GM19452 (cell line): ENCODE results near the gene NDC1.
"Not testable (repeated sequence)": the region's sequence is repeated elsewhere in the genome, so short reads cannot be mapped to it uniquely, and the experiment has no call there.

Experiments used
- ATAC-seq: cut with Tn5 transposase; IDR thresholded peaks from one replicate; pipeline ENCODE4 v1.9.1; 2021; ENCODE audit not compliant: unreplicated experiment

NDC1 gene

DNA sequence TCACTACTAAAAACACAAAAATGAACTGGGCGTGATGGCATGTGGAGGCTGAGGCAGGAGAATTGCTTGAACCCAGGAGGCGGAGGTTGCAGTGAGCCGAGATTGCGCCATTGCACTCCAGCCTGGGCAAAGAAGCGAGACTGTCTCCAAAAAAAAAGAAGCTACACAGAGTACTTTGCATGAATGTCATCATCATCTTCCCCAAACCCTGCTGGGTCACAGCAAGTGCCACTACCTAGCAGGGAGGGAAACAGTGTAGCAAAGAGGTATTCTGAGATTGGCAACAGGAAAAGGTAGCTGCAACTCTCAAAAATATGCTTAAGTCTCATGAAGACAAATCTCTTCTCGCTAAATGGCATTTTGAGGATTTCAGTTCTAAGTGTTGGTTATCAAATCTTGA is 12.8 kb downstream of the NDC1 start:
- no peak for ATAC-seq

DNA sequence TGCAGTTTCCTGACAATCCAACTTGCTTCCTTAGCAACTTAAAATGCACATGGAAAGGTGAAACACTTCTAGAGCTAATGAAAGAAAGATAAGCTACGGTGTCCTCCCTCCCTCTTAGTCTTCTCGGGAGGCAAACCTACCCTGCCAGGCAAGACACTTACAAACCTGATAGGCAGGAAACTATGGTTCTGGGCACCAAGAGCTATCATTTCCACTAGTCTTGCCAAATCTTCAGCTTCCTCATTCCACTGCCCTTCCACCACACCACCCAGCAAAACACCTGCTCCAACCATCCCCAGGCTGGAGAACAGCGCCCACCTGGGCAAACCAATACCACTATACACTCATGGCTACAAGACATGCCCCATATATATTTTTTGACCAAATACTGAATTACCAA is 15.2 kb downstream of the NDC1 start:
- ATAC-seq: no peak

DNA sequence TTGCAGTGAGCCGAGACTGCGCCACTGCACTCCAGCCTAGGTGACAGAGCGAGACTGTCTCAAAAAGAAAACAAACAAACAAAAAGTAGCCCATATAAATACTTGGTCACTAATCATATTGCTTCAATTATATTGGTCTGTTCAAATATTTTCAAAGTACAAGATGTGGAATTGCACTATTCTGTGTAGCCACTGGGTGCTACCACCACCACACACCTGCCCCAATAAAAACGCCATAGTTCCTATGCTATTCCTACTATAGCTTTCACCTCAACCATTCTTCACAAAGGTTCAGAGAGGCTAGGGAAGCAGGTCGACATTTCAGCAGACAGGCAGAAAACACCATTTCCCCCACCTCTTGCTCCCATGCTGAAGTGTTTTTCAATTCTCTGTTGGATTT is 16.7 kb downstream of the NDC1 start:
- ATAC-seq: no peak

GRCh38 chr1:53819387-53819786 is 18.7 kb downstream of the NDC1 start:
- ATAC-seq: no peak

DNA sequence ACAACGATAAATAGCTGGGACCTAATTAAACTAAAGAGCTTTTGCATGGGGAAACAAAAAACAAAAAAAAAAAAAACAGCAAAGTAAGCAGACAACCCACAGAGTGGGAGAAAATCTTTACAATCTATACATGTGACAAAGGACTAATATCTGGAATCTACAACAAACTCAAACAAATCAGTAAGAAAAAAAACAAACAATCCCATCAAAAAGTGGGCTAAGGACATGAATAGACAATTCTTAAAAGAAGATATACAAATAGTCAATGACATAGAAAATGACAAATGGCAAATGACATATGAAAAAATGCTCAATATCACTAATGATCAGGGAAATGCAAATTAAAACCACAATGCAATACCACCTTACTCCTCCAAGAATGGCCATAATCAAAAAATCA is 21.5 kb downstream of the NDC1 start:
- ATAC-seq: not testable (repeated sequence)

DNA sequence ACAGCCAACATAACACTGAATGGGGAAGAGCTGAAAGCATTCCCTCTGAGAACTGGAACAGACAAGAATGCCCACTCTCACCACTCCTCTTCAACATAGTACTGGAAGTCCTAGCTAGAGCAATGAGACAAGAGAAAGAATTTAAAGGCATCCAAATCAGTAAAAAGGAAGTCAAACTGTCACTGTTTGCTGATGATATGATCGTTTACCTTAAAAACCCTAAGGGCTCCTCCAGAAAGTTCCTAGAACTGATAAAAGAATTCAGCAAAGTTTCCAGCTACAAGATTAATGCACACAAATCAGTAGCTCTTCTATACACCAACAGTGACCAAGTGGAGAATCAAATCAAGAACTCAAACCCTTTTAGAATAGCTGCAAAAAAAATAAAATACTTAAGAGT is 22.6 kb downstream of the NDC1 start:
- not testable (repeated sequence) for ATAC-seq

- no peak for ATAC-seq
Observed at GRCh38 chr1:53811414-53811851, 26.7 kb downstream of the NDC1 start.

GRCh38 chr1:53810497-53810896 is 27.6 kb downstream of the NDC1 start:
- ATAC-seq: no peak

DNA sequence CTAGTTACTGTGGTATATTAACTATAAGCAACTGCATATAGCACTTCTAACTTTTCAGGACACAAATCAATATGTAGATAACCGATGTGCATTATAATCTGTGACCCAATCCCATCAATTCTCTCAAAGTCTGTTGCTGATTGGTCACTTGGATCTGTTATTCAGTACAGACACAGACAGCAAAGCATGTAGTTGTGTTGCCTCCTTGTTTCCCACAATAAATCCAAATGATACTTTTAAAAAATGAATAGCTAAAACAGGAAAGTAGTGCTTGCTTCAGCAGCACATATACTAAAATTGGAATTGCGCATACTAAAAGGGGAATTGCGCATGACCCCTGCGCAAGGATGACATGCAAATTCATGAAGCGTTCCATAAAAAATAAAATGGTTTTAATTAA is 28.1 kb downstream of the NDC1 start:
- ATAC-seq: no peak

DNA sequence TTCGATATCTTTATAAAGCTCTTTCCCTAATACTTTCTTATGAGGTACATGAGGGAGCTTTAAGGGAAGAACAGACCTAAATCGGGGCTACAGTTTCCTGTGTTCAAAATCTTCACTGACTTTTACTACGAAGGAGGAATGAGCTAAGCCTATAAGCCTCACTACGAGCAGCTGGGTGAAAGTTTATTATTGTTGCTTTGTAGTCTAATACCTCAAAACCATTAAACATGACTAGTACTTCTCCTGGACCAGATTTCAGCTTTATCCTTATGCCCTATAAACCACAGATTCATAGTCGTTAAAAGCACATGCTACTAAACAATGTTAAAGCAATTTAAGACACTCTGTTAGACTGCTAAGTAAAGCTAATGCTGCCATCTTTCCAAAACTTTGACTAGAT is 30.2 kb downstream of the NDC1 start:
- ATAC-seq: no peak

GRCh38 chr1:53804791-53805505 is 33.1 kb downstream of the NDC1 start:
- ATAC-seq: no peak

DNA sequence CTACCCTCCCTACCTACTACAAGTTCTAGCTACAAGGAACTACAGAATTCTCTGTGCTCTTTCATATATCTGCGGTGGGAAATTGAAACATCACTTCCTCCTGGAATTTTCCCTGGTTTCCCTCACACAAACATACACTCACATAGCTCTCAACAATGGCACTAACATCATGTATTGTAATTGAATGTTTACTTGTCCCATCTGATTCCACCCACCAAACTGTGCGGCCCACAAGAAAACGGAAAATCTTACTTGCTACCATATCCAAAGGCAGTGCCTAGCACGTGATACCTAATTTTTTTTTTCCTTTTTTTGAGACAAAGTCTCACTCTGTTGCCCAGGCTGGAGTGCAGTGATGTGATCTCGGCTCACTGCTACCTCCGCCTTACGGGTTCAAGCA is 33.9 kb downstream of the NDC1 start:
- no peak for ATAC-seq

DNA sequence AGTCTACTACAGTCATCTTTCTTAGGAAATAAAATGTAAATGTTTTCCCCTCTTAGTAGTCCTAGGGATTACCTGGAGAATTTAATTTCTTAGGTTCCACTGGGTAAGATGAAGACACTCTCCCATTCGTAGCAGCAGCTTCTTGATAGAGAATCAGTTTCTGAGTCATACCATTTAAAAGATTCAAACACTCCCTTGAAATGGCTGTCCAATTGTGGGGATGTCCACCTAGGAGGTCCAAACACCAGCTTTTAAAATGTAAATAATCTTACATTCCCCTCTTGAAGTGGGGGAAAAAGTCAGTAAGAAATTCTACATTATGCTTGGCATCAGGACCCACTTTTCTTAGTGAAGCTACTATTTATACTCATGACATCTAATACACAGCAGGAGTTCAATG is 37.5 kb downstream of the NDC1 start:
- ATAC-seq: no peak

GRCh38 chr1:53799141-53799540 is 39.0 kb downstream of the NDC1 start:
- no peak for ATAC-seq

DNA sequence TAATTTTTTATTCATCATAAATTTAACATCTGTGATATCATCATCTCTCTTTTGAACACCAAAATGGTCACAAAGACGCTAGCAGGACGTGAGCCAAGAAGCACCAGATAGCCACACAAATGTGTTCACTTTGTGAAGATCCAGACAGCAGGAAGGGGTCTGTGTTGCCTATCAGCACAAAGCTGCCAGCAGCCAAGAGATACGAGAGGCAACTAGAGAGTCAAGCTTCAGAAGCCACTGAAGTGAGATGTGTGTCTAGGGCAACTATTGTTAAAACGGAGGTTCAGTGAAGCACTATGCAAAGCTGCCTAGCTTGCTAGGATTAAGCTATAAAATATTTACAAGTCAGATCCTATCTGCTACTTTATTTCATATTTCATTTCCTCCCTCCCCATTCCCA is 45.3 kb downstream of the NDC1 start:
- no peak for ATAC-seq

DNA sequence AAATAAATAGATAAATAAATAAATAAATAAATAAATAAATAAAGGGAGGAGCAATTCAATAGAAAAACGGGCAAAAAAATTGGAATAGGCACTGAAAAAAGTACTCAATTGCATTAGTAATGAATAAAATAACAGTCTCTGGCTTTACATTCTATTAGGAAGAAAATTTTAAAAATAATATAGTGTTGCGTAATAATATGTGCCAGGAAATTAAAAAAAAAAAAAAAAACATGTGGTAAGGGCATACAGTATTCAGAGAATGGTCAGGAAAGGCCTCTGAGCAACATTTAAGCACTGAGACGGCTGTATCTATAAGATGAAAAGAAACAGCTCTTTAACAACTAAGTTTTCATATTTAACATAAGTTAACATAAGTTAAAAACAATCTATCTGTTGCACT is 50.4 kb downstream of the NDC1 start:
- no peak for ATAC-seq

DNA sequence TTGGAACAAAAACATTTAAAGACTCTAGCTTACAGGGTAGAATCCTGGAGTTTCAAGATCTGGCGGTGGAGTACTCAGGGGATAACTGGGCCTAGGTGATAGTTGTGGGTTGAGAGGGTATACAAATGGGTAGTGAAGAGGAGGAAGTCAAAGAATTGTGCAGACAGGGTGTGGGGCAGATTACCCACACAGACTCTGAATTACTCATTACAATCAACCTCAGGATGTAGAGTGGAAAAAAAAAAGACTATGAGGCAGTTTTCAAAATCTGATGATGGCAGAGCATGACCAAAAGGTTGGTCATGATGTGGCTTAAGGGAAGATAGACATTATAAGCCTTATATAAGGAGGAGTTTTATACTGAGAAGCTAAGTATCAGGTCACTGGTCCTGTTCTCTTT is 55.0 kb downstream of the NDC1 start:
- ATAC-seq: no peak

DNA sequence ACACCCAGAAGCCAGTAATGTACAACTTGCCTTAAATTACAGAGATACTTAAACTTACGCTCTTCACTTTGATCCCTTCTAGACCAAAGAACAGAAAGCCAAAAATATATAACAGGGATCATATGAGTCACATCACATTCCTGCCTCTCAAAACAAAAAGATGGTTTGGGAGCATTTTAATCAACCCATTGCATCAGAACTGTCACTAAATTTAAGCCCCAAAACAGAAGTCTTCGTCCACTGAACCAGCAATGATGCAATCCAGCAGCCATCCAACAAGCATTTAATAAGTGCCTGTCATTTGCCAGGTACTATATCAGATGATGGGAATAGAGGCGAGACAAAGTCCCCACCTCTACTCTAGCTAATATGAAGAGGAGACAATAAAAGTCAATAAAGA is 56.4 kb downstream of the NDC1 start:
- ATAC-seq: no peak

GRCh38 chr1:53777272-53777671 is 60.8 kb downstream of the NDC1 start:
- ATAC-seq: no peak

DNA sequence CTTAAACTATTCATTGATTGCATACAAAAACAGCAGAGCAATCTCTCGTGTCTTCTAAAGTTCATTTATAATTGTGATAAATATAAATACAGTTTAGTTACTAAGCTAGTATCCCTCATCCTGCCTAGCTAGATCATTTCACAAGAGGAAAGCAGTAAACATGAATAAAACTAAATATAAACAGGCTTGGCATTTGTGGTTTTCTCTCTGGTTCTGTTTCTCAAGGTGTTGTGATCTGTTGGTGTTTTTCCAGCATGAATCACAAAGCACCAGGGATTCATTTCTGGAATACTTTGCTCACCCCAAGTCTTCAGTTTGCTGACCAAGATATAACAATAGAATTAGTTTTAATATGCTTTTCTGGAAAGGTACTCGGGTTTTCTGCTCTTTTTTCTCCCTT is 66.4 kb downstream of the NDC1 start:
- no peak for ATAC-seq

- ATAC-seq: no peak
Observed at GRCh38 chr1:53769780-53770179, 68.3 kb downstream of the NDC1 start.

- no peak for ATAC-seq
Observed at GRCh38 chr1:53769184-53769583, 68.9 kb downstream of the NDC1 start.

- ATAC-seq: no peak
Observed at GRCh38 chr1:53766831-53767405, 71.2 kb downstream of the NDC1 start.
